GM08714 (cell line): ENCODE data around the gene HAUS2.
"Not testable (repeated sequence)": the region's sequence is repeated elsewhere in the genome, so short reads cannot be mapped to it uniquely, and the experiment has no call there.

ENCODE experiments used
- H3K4me3 ChIP-seq: fragments of 200-500 bp; sonication (Bioruptor generic); 2 replicates; pipeline ENCODE4 v1.5.1; 2014; ENCODE audit warnings: mild to moderate bottlenecking, low read length, inconsistent platforms
- ZNF274 ChIP-seq: IDR thresholded peaks from 2 replicates; pipeline ENCODE4 v1.6.1; 2012; ENCODE audit warnings: mild to moderate bottlenecking, low read depth, low read length

The HAUS2 gene

DNA sequence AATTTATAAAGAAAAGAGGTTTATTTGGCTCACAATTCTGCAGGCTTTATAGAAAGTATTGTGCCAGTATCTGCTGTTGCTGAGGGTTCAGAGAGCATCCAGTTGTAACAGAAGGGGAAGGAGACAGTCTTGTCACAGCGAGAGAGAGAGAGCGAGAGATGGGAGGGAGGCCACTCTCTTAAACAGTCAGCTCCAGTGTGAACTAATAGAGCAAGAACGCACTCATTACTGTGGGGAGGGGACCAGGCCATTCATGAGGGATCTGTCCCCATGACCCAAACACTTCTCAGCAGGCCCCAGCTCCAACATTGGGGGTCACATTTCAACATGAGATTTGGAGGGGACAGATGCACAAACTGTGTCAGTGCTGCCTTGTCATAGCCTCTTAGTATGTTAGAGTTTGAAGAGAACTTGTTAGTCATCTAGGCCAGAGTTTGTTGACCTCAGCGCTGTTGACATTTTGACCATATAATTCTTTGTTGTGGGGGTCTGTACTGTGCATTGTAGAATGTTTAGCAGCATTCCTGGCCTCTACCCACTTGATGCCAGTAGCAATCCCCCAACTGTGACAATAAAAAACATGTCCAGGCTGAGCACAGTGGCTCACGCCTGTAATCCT lies 42.1 kb downstream of the HAUS2 start:
- TF ChIP-seq ZNF274 = no peak
- no peak overlapping the region for H3K4me3 ChIP-seq

DNA sequence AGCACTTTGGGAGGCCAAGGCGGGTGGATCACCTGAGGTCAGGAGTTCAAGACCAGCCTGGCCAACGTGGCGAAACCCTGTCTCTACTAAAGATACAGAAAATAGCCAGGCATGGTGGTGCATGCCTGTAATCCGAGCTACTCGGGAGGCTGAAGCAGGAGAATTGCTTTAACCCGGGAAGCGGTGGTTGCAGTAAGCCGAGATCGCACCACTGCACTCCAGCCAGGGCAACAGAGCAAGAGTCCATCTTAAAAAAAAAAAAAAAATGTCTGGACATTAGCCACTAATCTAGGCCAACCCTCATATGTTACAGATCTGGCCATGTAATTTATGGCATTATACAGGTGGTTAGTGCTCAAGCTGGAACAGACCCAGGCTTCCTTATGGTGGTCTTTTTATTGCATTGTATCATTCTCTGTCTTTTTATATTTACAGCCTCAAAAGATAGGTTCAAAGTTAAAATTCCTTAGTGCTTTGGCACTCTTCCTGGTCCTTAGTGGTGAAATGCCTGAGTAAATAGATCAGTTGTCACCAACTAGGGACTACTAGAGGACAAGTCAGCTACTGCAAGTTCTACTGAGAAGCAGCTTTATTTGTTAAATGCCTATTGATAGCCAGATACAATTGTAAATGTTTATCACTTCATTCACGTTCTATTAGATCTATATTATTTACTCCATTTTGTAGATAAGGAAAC lies 42.7 kb downstream of the HAUS2 start:
- no peak for TF ChIP-seq ZNF274
- no peak overlapping the region for H3K4me3 ChIP-seq

DNA sequence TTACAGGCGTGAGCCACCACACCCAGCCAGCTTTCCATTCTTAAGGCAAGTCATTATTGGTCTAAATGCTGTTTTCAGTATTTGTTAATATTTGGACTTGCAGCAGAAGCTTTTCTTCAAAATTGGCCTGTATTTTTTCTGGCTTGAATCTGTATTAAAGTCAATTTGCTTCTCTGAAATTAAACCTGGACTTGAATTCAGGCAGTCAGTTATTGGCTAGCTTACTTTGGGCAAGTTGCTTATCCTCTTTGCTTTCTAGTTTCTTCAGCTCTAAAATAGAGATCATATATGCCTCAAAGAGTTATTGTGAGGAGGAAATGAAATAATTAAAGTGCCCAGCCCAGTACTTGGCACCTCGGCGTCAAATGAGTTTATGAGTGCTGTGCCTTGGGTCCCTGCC lies 44.1 kb downstream of the HAUS2 start:
- H3K4me3 ChIP-seq = no peak overlapping the region
- no peak for TF ChIP-seq ZNF274

GRCh38 chr15:42593143-42593542 lies 44.5 kb downstream of the HAUS2 start:
- H3K4me3 ChIP-seq = no peak overlapping the region
- no peak for TF ChIP-seq ZNF274

GRCh38 chr15:42594095-42594494 lies 45.5 kb downstream of the HAUS2 start:
- no peak for TF ChIP-seq ZNF274
- H3K4me3 ChIP-seq = no peak overlapping the region

GRCh38 chr15:42595626-42596240 lies 47.1 kb downstream of the HAUS2 start:
- no peak overlapping the region for H3K4me3 ChIP-seq
- TF ChIP-seq ZNF274 = no peak

DNA sequence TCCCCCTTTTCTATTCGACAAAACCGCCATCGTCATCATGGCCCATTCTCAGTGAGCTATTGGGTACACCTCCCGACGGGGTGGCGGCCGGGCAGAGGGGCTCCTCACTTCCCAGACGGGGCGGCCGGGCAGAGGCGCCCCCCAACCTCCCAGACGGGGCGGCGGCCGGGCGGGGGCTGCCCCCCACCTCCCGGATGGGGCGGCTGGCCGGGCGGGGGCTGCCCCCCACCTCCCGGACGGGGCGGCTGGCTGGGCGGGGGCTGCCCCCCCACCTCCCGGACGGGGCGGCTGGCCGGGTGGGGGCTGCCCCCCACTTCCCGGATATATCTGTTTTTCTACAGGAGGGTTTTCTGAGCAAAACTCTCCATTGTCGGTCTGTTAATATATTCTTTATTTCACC lies 52.7 kb downstream of the HAUS2 start:
- not testable (repeated sequence) for H3K4me3 ChIP-seq

DNA sequence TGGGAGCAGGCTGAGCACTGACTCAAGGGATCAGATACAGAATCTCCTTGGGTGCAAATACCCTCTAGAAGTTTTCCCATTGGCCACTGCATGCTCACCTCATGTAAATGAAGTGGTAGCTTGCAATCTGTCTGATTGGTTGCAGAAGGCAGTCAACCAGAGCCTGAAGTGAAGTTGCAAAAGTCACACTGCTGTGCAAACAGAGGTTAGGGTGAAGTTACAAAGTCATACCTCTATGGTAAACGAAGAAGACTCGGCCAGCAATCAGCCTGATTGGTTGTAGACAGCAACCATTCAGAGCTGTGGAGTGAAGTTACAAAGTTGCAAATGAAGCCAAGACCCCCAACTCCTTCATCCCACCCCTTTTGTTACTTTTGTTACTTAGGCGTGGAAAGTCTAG lies 53.9 kb downstream of the HAUS2 start:
- H3K4me3 ChIP-seq = no peak overlapping the region
- TF ChIP-seq ZNF274 = no peak

GRCh38 chr15:42603978-42604377 lies 55.3 kb downstream of the HAUS2 start:
- H3K4me3 ChIP-seq = no peak overlapping the region
- no peak for TF ChIP-seq ZNF274

DNA sequence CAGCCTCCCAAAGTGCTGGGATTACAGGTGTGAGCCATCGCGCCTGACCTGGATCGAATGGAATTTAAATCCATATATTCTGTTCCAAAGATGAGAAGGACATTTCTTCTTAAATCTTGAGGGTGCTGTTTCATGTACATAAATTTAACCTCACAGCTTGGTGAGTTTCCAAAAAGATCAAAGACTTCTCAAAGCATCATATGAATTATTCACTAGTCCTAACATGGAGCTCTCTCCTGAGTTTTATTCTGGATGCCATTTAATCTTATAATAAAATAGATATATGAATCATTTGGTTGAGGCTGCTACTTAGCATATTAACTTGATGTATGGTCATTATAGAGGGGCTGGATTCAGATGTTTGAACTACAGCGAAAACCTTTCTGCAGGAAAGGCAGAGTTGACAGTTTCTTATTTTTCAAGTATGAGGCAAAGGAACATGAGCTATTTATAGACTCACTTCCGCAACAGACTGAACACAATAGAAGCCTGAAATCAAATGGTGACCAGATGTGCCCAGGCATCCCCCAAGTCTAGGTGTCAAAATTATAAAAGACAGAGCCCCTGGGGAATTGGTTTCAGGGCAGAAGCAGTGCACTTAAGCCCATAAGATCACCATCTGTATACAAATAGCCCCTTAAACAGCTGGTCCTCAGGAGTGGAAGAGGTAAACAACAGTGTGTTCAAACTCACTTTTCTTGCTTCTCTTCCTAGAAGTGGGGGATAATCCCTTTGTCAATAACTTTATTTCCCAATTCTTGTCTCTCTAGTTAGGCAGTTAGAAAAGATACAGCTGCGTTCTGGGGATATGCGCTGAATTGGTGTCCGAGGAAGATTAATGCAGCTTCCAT lies 56.5 kb downstream of the HAUS2 start:
- H3K4me3 ChIP-seq = peak overlapping the region; percentile 57; the same call in 1 of the 2 replicates
- TF ChIP-seq ZNF274 = no peak

DNA sequence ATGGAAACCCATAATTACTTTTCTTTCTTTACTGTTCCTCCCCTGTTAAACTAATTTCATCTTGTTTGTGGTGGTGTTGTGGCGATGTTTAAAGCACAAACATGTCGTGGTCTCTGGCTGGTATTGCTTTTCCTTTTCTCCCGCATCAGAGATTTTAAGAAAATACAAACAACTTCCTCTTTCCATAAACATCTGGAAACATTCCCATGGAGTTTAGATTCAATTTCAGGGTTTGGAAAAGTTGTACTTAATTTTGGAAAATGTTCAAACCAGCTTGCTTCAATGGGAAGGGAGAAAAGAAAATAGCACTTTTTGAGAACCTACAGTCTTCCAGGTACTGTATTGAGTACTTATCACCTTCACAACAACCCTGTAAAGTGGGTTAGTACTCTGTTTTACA lies 57.2 kb downstream of the HAUS2 start:
- peak overlapping the region; percentile 57; the same call in 1 of the 2 replicates for H3K4me3 ChIP-seq
- no peak for TF ChIP-seq ZNF274

DNA sequence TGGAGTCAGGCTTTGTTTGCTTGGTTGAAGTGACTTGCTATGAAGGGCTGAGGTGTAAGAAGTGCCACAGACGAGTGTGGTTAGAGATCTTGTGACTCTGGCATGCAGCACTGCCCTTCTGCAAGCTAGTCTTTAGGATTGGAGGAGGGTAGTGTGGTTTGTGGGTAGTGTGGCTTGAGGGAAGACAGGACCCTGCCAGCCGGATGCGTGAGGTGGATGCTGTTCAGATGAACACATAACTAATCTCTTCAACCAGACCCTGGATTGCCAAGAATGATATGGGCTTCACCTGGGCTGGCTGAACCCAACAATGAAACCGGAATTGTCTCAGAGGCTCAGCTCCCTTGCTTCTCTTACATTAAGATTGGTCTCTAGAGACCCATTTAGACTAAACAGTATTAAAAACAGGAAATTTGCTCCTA lies 59.5 kb downstream of the HAUS2 start:
- H3K4me3 ChIP-seq = no peak overlapping the region; the same call in 1 of the 2 replicates
- no peak for TF ChIP-seq ZNF274

- TF ChIP-seq ZNF274 = no peak
These were observed 60.3 kb downstream of the HAUS2 start for GRCh38 chr15:42608752-42609488.

DNA sequence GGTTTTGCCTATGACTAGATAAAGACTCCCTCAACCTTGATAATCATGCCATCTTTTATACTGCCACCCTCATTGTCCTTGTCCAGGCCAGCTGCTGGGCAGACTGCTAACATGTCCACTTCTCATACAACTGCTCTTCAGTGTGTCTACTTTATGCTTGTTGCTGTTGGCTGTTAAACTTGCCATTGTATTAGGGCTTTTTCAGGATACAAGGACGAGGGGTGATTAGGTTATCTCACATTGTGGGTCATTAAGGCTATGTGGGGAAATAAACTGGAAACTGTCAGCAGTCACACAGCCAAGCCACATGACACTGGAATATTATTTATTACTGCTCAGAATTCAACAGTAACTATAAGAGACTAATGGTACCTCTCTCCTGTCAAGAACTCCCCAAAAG lies 62.9 kb downstream of the HAUS2 start:
- no peak for TF ChIP-seq ZNF274
- no peak overlapping the region for H3K4me3 ChIP-seq

More at GRCh38 chr15:42608752-42609488, 60.3 kb downstream of the HAUS2 start:
- no peak overlapping the region; the same call in 1 of the 2 replicates for H3K4me3 ChIP-seq
